Neutrophil (primary cell): ENCODE results near the gene HPCAL1.

Experiments
- H3K27ac ChIP-seq: fragments of 200-600 bp; sonication (generic); 2 replicates; pipeline ENCODE4 v1.5.1; 2016; ENCODE audit warnings: mild to moderate bottlenecking, moderate library complexity
- H3K27me3 ChIP-seq: fragments of 200-600 bp; sonication (generic); 2 replicates; pipeline ENCODE4 v1.6.0; 2016; ENCODE audit warnings: mild to moderate bottlenecking
- H3K36me3 ChIP-seq: fragments of 200-600 bp; sonication (generic); 2 replicates; pipeline ENCODE4 v1.5.1; 2017
- H3K4me1 ChIP-seq, 2 experiments: fragments of 200-600 bp in 1 of 2; sonication (generic) in 1 of 2; 1 replicate in 1 of 2; 2 replicates in 1 of 2; pipeline versions ENCODE4 v1.5.1 to v1.6.1; 2013 to 2016; ENCODE audit warnings: low read depth in 1 of 2, low read length in 1 of 2, mild to moderate bottlenecking in 1 of 2, moderate library complexity in 1 of 2; ENCODE audit not compliant: control insufficient read depth in 1 of 2, insufficient read depth in 1 of 2
- H3K4me3 ChIP-seq, 2 experiments: fragments of 200-600 bp in 1 of 2; sonication (generic) in 1 of 2; 1 replicate in 1 of 2; 2 replicates in 1 of 2; pipeline ENCODE4 v1.5.1; 2013 to 2016; ENCODE audit warnings: low read depth in 1 of 2, low read length in 1 of 2, mild to moderate bottlenecking in 1 of 2, moderate library complexity in 1 of 2
- H3K9me3 ChIP-seq: fragments of 200-600 bp; sonication (generic); 2 replicates; pipeline ENCODE4 v1.5.1; 2016
- CTCF ChIP-seq: fragments of 200-600 bp; sonication (generic); IDR thresholded peaks from 2 replicates; pipeline ENCODE4 v1.5.1; 2016; ENCODE audit warnings: antibody characterized with exemption

HPCAL1 gene

GRCh38 chr2:10422251-10422650, 119.5 kb downstream of the HPCAL1 start:
- H3K9me3 ChIP-seq = no peaks in the 10 kb centered on the region
- no peak overlapping the region for H3K27ac ChIP-seq
- H3K36me3 ChIP-seq = peaks cover 77% of the 10 kb centered on the region
- no peak overlapping the region for H3K4me3 ChIP-seq
- H3K27me3 ChIP-seq = no peaks in the 10 kb centered on the region
- H3K4me1 ChIP-seq = no peaks in the 10 kb centered on the region
- no peak for TF ChIP-seq CTCF

GRCh38 chr2:10422732-10423399, 120.2 kb downstream of the HPCAL1 start:
- peaks cover 83% of the 10 kb centered on the region for H3K36me3 ChIP-seq
- no peak for TF ChIP-seq CTCF
- no peaks in the 10 kb centered on the region for H3K4me1 ChIP-seq
- H3K27ac ChIP-seq = no peak overlapping the region
- no peaks in the 10 kb centered on the region for H3K9me3 ChIP-seq
- H3K27me3 ChIP-seq = no peaks in the 10 kb centered on the region
- no peak overlapping the region for H3K4me3 ChIP-seq

- peaks cover 89% of the 10 kb centered on the region for H3K36me3 ChIP-seq
- H3K4me1 ChIP-seq = no peaks in the 10 kb centered on the region
- H3K4me3 ChIP-seq = no peak overlapping the region
- H3K9me3 ChIP-seq = no peaks in the 10 kb centered on the region
- H3K27me3 ChIP-seq = no peaks in the 10 kb centered on the region
- no peak overlapping the region for H3K27ac ChIP-seq
- no peak for TF ChIP-seq CTCF
These were observed 120.7 kb downstream of the HPCAL1 start for GRCh38 chr2:10423400-10423774.

GRCh38 chr2:10424051-10424450, 121.3 kb downstream of the HPCAL1 start:
- Histone ChIP-seq H3K4me1 (no peaks in the 10 kb centered on the region), H3K4me3 (no peak overlapping the region), H3K36me3 (peaks cover 95% of the 10 kb centered on the region), H3K9me3 (no peaks in the 10 kb centered on the region), H3K27ac (no peak overlapping the region), H3K27me3 (no peaks in the 10 kb centered on the region)
- TF ChIP-seq CTCF = no peak

GRCh38 chr2:10424916-10425505, 122.3 kb downstream of the HPCAL1 start:
- no peaks in the 10 kb centered on the region for H3K27me3 ChIP-seq
- H3K4me3 ChIP-seq = no peak overlapping the region
- TF ChIP-seq CTCF = no peak
- no peak overlapping the region for H3K27ac ChIP-seq
- H3K36me3 ChIP-seq = peaks cover 88% of the 10 kb centered on the region
- H3K9me3 ChIP-seq = no peaks in the 10 kb centered on the region
- H3K4me1 ChIP-seq = peaks cover 0 to under 1% of the 10 kb centered on the region in 2 experiments
